HCEC 1CT (cell line): ENCODE results near the gene PKNOX1.
A peak's percentile ranks its signal among the peaks of the same experiment; 100 is the strongest.
"Not testable (repeated sequence)": the region's sequence is repeated elsewhere in the genome, so short reads cannot be mapped to it uniquely, and the experiment has no call there.

Source experiments
- DNase-seq: peaks from one replicate; pipeline ENCODE4 v3.0.0-alpha.2; 2017

PKNOX1 gene, protein sequence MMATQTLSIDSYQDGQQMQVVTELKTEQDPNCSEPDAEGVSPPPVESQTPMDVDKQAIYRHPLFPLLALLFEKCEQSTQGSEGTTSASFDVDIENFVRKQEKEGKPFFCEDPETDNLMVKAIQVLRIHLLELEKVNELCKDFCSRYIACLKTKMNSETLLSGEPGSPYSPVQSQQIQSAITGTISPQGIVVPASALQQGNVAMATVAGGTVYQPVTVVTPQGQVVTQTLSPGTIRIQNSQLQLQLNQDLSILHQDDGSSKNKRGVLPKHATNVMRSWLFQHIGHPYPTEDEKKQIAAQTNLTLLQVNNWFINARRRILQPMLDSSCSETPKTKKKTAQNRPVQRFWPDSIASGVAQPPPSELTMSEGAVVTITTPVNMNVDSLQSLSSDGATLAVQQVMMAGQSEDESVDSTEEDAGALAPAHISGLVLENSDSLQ

DNA sequence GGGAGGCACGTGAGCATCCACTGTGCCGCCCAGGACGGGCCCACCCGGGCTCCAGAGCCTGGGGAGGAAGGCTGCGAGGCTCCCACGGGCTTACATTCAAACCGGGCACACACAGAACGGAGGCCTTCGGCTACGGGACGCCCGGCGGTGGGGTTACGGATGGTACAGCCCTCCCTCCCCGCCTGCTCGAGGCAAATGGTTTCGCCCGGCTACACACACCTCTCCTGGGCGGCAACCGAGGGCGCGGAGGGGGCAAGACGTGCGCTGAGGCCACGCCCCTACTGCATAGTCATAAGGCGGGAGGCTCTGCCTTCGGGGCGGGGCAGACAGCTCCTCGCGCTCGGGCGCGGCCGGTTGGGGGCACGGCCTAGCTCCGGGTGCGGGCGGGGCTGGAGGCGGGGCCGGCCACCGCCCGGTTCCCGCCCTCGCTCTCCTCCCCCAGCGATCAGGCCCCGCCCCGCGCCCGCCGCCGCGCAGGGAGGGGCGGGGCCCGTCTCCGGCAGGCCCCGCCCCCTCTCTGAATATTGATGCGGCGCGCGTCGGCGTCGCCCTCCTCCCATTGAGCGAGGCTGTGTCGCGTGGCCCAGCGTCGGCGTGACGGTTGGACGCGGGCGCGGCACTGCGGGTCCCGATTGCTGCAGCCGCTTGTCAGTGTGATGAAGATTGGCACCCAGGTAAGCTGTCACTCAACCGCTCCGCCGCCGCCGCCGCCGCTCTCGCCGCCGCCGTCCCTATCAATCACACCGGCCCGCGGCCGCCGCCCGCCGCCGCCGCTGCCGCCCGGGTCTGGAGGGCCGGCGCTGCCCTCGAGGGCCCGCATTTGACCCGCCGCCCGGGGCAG, at the start of gene PKNOX1:
PKNOX1 (plus strand) TSS at position 572 of the 841 bp plus-strand sequence. CDS start 29,820 bp downstream, outside the sequence.
- DNase-seq = peak; percentile 98

DNA sequence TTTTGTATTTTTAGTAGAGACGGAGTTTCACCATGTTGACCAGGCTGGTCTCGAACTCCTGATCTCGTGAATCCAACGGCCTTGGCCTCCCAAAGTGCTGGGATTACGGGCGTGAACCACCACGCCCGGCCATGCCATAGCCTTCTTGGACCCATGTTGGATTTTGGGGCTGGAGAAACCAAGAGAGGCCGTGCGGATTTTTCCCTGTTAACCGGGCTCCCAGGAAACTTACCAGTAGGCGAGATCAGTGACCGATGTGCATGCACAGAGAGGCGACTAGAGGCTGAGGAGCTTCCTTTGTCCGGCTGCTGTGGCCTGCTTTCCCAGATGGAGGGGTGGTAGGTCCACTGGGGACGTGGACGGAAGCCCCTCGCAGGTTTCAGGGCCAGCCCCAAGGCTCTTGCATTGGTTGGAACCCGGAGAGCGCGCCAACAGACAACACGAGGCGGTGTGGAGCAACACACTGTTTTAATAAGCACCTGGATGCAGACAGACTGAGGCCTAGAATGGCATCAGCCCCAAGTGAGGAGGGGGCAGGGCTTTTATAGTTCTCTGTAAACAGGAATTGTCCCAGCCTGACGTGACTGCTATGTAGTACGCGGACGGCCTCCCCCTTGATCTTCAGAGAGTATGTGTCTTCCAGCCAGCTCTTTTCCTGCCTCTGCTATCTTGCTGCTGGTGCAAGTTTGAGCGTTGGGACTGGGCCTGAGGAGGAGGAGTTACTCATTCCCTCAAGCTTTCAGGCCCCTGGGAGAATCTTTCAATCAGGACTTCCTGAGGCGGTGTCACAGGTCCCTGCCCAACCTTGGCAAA, 49.0 kb upstream of the PKNOX1 start, which contains the start of gene ERVH48-1:
ERVH48-1 (minus strand) TSS at position 517 of the 813 bp plus-strand sequence. CDS start 6,624 bp downstream, outside the sequence.
- DNase-seq = no peak

DNA sequence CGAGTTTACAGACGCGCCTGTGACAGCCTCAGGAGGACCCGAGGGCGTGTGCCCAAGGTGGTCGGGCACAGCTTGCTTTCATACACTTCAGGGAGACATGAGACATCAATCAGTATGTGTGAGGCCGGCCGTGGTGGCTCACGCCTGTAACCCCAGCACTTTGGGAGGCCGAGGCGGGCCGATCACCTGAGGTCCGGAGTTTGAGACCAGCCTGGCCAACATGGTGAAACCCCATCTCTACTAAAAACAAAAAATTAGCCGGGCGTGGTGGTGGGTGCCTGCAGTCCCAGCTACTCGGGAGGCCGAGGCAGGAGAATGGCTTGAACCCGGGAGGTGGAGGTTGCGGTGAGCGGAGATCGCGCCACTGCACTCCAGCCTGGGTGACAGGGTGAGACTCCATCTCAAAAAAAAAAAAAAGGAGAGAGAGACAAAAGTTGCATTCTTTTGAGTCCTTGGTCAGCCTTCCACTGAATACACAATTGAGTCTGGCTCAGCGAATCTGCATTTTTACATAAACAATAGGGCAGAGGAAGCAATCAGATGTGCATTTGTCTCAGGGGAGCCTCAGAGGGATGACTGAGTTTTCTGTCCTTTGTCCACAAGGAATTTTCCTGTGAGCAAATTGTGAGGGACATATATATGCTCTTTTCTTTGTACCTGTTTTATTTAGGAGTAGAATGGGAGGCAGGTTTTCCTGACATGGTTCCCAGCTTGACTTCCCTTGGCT, 46.7 kb upstream of the PKNOX1 start:
- not testable (repeated sequence) for DNase-seq

DNA sequence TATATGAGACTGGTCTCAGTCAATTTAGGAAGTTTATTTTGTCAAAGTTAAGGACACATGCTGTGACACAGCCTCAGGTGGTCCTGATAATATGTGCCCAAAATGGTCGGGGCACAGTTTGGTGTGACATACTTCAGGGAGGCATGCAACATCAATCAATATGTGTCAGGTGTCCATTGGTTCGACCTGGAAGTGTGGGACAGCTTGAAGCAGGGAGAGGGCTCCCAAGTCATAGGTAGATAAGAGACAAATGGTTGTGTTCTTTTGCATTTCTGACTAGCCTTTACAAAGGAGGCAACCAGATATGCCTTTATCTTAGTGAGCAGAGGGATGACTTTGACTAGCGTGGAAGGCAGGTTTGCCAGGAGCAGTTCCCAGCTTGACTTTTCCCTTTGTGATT, 44.4 kb upstream of the PKNOX1 start:
- no peak for DNase-seq

DNA sequence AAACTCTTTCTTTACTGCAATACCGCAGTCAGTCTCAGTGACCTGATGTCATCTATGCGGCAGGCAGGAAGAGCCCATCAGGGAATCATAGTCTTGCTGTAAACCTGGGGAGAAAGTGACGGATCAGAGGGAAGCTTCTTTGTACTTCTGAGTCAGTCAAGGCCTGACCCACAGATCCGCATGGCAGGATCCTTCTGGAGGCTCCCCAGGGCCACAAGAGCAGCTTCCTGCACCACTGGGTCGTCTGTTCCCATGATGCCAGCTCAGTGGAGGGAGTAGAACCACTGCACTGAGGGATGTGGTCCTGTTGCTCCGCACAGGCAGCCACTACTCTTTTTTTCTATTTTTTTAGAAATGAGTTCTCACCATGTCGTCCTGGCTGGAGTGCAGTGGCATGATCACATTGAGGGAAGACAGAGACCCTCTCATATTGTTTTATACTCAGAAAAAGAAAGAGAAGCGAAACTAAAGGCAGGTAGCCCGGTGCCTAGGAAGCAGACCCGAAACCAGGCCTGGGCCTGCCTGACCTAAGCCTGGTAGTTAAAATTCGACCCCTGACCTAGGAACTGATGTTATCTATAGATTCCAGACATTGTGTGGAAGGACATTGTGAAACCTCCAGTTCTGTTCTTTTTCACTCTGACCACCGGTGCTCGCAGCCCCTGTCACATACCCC, 42.7 kb upstream of the PKNOX1 start:
- DNase-seq = no peak

DNA sequence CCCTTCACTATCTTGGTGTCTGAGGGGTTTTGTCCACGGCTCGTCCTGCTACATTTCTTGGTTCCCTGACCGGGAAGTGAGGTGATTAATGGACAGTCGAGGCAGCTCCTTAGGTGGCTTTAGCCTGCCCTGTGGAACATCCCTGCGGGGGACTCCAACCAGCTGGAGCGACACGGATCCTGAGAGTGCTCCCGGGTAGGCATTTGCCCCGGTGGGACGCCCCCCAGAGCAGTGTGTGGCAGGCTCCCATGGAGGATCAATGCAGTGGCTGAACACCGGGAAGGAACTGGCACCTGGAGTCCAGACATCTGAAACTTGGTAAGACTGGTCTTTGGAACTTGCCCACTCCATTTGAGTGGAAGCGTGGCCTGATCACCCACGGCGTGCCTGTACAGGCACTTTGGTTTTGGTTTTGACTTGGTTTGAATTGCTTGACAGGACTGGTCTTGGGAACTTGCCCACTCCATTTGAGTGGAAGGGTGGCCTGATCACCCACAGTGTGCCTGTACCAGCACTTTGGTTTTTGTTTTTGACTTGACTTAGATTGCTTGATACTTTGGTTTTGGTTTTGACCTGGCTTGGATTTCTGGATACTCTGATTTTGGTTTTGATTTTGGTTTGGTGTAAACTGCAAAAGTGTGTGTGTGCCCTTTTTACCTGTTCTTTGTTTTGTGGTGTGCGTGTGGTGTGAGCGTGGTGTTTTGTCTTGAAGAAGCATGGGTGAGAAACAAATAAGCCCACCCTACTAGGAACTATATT, 41.8 kb upstream of the PKNOX1 start:
- not testable (repeated sequence) for DNase-seq

DNA sequence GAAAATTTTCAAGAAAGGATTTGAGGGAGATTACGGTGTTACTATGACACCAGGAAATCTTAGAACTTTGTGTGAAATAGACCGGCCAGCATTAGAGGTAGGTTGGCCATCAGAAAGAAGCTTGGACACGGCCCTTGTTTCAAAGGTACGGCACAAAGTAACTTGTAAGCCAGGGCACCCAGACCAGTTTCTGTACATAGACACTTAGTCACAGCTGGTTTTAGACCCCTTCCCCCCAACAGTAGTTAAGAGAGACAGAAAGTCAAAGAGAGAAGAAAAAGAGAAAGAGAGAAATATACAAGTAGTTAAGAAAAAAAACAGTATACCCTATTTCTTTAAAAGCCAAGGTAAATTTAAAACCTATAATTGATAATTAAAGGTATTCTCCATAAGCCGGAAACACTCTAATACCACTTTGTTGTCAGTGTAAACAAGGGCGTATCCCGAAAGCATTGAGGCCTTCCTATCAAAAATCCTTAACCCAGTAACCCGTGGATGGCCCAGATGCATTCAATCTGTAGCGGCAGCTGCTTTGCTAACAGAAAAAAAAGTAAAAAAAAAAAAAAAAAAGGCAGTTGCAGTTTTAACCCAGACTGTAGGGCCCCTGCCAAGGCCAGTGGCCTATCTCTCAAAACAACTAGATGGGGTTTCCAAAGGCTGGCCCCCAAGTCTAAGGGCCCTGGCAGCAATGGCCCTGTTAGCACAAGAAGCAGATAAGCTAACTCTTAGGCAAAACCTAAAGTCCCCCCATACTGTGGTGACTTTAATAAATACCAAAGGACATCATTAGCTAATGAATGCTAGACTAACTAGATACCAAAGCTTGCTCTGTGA, 41.0 kb upstream of the PKNOX1 start:
- DNase-seq = not testable (repeated sequence)

DNA sequence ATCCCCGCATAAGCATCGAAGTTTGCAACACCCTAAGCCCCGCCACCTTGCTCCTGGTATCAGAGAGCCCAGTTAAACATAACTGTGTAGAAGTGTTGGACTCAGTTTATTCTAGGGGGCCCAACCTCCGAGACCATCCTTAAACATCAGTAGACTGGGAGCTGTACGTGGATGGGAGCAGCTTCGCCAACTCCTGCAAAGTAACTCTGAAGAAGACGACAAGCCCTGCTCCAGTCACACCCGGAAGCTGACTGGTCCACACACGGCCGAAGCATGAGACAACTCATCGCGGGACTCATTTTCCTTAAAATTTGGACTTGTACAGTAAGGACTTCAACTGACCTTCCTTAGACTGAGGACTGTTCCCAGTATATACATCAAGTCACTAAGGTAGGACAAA, 40.4 kb upstream of the PKNOX1 start:
- not testable (repeated sequence) for DNase-seq

DNA sequence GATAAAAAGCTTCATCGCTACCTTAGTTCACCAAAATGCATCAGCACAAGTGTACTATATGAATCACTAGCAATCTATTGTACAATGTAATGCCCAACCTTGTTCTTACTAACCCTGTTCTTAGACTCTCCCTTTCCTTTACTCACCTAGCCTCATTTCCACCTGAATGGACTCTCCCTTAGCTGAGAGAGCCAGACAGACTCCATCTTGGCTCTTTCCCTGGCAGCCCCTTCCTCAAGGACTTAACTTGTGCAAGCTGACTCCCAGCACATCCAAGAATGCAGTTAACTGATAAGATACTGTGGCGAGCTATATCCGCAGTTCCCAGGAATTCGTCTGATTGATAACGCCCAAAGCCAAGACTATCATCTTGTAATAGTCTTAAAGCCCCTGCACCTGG, 38.0 kb upstream of the PKNOX1 start:
- not testable (repeated sequence) for DNase-seq

DNA sequence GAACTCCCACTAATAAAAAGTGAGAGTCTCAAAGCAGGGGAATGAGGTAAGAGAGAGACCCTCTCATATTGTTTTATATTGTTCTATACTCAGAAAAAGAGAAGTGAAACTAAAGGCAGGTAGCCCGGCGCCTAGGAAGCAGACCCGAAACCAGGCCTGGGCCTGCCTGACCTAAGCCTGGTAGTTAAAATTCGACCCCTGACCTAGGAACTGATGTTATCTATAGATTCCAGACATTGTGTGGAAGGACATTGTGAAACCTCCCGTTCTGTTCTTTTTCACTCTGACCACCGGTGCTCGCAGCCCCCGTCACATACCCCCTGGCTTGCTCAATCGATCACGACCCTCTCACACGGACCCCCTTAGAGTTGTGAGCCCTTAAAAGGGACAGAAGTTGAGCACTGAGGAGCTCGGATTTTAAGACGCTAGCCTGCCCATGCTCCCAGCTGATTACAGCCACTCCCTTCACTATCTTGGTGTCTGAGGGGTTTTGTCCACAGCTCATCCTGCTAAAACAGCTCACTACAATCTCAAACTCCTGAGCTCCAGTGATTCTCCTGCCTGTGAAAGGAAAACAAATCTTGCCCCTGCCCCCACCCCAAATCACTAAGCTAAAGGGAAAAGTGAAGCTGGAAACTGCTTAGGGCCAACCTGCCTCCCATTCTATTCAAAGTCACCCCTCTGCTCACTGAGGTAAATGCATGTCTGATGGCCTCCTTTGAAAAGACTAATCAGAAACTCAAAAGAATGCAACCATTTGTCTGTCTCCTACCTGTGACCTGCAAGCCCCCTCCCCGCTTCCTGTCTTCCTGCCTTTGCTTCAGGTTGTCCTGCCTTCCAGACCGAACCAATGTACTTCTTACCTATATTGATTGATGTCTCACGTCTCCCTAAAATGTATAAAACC, 37.1 kb upstream of the PKNOX1 start:
- DNase-seq = not testable (repeated sequence)

DNA sequence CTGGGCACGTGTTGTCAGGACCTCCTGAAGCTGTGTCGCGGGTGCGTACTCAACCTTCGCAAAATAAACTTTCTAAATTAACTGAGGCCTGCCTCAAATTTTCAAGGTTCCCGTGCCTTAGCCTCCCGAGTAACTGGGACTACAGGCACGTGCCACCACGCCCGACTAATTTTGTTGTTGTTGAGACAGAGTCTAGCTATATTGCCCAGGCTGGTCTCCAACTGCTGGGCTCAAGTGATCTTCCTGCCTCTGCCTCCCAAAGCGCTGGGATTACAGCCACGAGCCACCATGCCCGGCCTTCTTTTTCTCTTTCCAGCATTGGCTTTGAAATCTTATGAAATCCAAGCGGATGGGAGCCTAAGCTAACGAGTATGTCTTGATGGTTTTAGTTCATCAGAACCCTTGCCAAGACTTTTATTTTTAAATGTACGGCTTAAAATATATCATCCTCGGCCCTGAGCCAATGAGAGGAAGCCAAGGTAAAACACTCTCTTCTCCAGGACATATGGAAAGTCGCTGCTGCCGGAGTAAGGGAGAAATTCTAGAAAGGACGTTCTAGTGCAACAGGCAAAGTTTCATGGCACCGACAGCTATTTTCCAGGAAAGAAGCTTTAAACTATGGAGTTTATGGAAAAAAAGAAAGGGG, 36.3 kb upstream of the PKNOX1 start:
- no peak for DNase-seq

DNA sequence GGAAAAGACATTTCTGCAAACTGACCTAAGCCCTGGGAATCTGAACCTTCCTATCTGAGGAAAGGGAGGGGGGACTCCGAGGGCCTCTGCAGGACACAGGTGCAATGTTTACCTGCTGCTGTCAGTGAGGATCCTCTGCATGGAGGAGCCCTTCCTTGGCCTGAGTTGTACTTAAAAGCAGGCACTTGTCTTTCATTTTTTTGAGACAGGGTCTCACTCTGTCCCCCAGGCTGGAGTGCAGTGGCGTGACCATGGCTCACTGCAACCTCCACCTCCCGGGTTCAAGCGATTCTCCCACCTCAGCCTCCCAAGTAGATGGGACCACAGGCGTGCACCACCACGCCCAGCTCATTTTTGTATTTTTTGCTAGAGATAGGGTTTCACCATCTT, 35.8 kb upstream of the PKNOX1 start:
- not testable (repeated sequence) for DNase-seq

DNA sequence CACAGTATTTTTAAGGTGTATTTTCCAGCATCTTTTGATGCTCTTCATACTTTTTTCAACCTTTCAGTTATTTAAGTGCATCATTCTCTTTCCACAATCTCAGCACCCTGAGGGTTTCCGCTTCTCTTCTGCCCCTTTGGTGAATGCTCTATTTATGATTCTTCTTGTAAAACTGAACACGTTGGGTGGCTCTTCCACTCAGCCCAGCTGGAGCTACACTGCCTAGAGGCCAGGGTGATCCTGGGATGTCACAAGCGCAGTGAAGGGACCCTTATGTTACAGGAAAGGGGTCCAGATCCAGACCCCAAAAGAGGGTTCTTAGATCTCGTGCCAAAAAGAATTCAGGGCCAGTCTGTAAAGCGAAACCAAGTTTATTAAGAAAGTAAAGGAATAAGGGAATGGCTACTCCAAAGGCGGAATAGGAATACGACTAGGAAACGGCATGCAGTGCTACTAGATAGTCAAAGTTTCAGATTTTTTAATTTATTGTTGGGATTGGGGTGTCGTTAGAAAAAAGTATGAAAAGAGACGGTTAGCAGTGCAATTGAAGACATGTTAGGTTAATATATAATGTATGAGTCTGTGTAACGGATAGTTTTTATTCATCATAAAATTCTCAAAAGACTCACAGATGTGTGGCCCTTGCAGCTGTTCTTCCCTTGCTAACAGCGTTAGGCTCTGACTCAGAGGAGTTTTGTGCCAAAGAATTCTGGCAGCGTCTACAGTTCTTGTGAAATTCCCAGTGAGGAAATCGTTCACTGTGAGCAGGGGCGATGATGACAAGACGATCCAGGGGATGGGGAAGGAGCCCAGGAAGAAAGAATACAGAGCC, 34.6 kb upstream of the PKNOX1 start:
- DNase-seq = peak; percentile 93

DNA sequence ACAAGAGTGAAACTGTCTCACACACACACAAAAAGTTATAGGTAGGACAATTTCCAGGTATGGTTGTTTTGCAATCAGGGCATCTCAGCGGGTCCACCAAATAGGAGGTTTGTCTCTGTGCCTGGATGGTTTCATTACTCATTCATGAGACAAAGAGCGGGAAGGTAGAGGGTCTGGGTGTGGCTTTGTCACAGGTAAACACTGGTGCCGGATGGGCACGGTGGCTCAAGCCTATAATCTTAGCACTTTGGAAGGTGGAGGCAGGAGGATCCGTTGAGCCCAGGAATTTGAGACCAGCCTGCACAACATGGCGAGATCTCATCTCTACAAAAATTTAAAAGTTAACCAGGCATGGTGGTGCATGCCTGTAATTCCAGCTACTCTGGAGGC, 32.7 kb upstream of the PKNOX1 start:
- no peak for DNase-seq

DNA sequence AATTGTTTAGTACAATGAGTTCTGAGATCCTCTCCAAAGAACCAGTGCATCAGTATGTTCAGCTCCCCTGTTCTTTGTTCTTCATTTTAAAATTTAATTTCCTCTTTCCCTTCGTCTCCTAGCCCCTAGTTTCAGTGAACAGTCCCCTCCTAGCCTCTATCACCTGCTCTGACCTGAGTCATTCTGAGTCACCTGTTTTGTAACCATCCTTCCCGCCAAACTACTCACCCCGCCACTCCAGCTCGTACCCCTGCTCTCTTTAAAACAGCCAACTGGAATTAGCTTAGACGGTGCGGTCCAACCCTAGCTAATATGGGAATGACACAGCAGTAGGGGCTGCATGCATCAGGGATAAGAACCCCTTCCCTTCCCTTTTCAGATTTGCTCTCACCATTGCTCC, 32.1 kb upstream of the PKNOX1 start:
- DNase-seq = no peak

DNA sequence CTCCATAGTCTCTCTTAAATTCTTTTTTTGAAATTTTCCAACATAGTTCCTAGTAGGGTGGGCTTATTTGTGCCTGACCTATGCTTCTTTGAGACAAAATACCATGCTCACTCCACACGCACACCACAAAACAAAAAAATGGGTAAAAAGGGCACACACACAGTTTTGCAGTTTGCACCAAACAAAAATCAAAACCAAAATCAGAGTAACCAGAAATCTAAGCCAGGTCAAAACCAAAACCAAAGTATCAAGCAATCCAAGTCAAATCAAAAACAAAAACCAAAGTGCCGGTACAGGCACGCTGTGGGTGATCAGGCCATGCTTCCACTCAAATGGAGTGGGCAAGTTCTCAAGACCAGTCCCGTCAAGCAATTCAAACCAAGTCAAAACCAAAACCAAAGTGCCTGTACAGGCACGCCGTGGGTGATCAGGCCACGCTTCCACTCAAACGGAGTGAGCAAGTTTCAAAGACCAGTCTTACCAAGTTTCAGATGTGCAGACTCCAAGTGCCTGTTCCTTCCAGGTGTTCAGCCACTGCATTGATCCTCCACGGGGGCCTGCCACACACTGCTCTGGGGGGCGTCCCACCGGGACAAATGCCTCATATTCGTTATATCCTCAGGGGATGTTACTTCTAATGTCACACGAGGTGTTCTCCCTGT, 25.1 kb upstream of the PKNOX1 start:
- not testable (repeated sequence) for DNase-seq

DNA sequence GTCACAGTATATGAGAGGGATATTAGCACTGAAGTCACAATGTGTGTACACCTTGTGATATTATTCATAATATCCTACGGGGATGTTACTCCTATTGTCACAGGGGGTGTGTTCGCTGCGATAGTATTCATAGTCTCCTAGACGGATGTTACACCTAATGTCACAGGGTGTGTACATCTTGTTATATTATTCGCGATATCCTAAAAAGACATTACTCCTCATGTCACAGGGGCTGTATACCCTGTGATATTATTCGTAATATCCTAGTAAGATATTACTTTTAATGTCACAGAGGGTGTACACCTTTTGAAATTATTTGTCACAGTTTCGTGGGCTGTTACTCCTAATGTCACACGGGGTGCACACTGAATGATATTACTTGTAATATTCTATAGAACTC, 23.2 kb upstream of the PKNOX1 start:
- not testable (repeated sequence) for DNase-seq
